ENCODE measurements around the gene MATCAP1. TPM values are rescaled to one million over a fixed set of nuclear protein-coding genes. Genes with fewer than 3 reads are reported as not detected.

Gene MATCAP1
- total and polyA plus RNA-seq, 2 of the 13 experiments (the other 11 are each of a cell fraction or from before 2014, with no cell fraction given) = 11.2 to 24.5 TPM

DNA sequence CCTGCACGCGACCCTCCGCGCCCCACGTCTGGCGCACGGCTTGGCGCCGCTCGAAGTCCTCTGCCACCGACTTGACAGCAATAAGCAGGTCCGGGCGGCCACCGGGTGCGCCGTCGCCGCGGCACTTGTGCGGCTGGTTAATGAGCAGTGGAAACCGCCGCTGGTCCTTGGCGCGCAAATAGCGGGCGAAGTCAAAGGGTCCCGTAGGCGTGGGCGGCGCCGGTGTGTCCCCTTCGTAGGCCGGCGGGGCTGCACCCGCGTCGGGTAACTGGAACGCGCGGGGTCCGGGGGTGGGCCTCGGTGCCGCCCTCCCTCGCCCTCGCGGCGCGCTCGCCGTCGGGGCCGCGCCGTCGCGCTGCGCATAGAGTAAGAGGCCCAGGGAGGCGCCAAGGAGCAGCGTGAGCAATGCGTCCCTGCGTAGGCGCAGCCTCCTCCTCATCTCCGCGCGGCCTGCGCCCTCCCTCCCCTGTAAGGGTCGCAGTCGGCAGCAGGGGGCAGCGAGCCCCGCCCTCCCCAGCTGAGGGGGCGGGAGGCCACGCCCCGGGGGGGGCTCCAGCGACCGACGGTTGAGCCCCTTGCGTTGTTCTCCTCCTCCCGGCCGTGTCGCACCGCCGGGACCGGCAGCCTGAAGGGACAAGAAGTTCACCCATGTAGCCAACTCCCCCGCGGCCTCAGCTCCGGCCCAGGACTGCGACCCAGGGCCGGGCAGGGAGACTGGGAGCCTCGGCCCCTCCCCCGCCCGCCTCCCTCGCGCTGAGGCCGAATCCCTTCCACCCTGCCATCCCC lies 33.5 kb downstream of the MATCAP1 start:
- ChIA-PET CTCF (ENCODE audit: low intra/inter-chr PET ratio, low total read pairs) (no interaction called here), POLR2A (interaction anchor here (0.5 to 4.1 kb wide), 15 partner anchors 9 to 245 kb away, joined by 3 to 31 read pairs (median 6); partner anchors contain the start of genes CBFB, FBXL8, NOL3 and PHAF1)
- DNase-seq (ENCODE audit: low spot score) = no peak
- H3K4me1 ChIP-seq (ENCODE audit: insufficient read depth, low read length) = peaks cover 18% of the 10 kb centered on the region
- intact Hi-C loops (cut with micrococcal nuclease; ENCODE audit: unreplicated experiment) = loop anchor here (10.0 kb wide), 1 partner anchor 255 kb away; no protein-coding TSS in a partner anchor
- no peaks in the 10 kb centered on the region for H3K9me3 ChIP-seq (ENCODE audit: low read length)
- H3K4me3 ChIP-seq (replicated peaks in 1 of 3; ENCODE audit: insufficient read depth in 1 of 3, low read depth in 2 of 3, low read length in 3 of 3) = peak overlapping the region; percentile 64 to 77 (median 73)
- H3K79me2 ChIP-seq (ENCODE audit: insufficient read depth, low read length) = no peaks in the 10 kb centered on the region
- FAIRE-seq = no peak
- H3K4me2 ChIP-seq (ENCODE audit: low read depth, low read length) = peak overlapping the region; percentile 96
- H3K9ac ChIP-seq (ENCODE audit: insufficient read depth, low read depth, low read length) = peak overlapping the region; percentile 63
- ATAC-seq = peak; percentile 28
- in situ Hi-C loops (cut with HindIII; ENCODE audit: extremely low pct_ligation_motif_present, low pct_unique_long_range_greater_than_20kb) = no loop called here
- H4K20me1 ChIP-seq (ENCODE audit: insufficient read depth, low read length) = peaks cover 9% of the 10 kb centered on the region; the same call in 1 of the 2 replicates
- H2AFZ ChIP-seq (ENCODE audit: low read length) = no peak overlapping the region
- BruUV-seq (replicated peaks) = no TSS peak
- 84% methylated on average over 71 of the region's 94 CpGs for WGBS (ENCODE audit: low lambda C conversion rate)
- H3K27ac ChIP-seq (ENCODE audit: extremely low read length, insufficient read depth, low read length) = peak overlapping the region; percentile 1
- no peaks in the 10 kb centered on the region; a peak in 1 of 5 replicates for H3K27me3 ChIP-seq (ENCODE audit: control insufficient read depth in 1 of 2, insufficient read depth in 2 of 2, low read length in 2 of 2)
- H3K36me3 ChIP-seq (replicated peaks in 1 of 2; ENCODE audit: control insufficient read depth in 1 of 2, insufficient read depth in 2 of 2, low read length in 2 of 2) = peaks cover 23 to 39% of the 10 kb centered on the region in 2 experiments
- TF ChIP-seq NFE2L2 (IDR thresholded peaks at IDR 0.05; ENCODE audit: low read length) (no peak), ZNF446 (CRISPR knock-in tag; IDR thresholded peaks at IDR 0.05) (peak; percentile 71; the same call in 1 of the 2 replicates), KLF9 (CRISPR knock-in tag; IDR thresholded peaks at IDR 0.05; ENCODE audit: low read depth) (no peak), ZNF343 (CRISPR knock-in tag; IDR thresholded peaks at IDR 0.05) (no peak), MTA1 (CRISPR knock-in tag; IDR thresholded peaks at IDR 0.05; ENCODE audit: borderline replicate concordance) (0 out of 2 replicates have a peak, but pooled peaks have one; percentile 18), ZZZ3 (CRISPR knock-in tag; IDR thresholded peaks at IDR 0.05; ENCODE audit: borderline replicate concordance) (no peak), ZNF33B (CRISPR knock-in tag; IDR thresholded peaks at IDR 0.05) (no peak), ZBTB38 (CRISPR knock-in tag; IDR thresholded peaks at IDR 0.05) (0 out of 2 replicates have a peak, but pooled peaks have one; percentile 3)
- TF ChIP-seq, protein P1, sequence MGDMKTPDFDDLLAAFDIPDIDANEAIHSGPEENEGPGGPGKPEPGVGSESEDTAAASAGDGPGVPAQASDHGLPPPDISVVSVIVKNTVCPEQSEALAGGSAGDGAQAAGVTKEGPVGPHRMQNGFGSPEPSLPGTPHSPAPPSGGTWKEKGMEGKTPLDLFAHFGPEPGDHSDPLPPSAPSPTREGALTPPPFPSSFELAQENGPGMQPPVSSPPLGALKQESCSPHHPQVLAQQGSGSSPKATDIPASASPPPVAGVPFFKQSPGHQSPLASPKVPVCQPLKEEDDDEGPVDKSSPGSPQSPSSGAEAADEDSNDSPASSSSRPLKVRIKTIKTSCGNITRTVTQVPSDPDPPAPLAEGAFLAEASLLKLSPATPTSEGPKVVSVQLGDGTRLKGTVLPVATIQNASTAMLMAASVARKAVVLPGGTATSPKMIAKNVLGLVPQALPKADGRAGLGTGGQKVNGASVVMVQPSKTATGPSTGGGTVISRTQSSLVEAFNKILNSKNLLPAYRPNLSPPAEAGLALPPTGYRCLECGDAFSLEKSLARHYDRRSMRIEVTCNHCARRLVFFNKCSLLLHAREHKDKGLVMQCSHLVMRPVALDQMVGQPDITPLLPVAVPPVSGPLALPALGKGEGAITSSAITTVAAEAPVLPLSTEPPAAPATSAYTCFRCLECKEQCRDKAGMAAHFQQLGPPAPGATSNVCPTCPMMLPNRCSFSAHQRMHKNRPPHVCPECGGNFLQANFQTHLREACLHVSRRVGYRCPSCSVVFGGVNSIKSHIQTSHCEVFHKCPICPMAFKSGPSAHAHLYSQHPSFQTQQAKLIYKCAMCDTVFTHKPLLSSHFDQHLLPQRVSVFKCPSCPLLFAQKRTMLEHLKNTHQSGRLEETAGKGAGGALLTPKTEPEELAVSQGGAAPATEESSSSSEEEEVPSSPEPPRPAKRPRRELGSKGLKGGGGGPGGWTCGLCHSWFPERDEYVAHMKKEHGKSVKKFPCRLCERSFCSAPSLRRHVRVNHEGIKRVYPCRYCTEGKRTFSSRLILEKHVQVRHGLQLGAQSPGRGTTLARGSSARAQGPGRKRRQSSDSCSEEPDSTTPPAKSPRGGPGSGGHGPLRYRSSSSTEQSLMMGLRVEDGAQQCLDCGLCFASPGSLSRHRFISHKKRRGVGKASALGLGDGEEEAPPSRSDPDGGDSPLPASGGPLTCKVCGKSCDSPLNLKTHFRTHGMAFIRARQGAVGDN (CRISPR knock-in tag; IDR thresholded peaks at IDR 0.05) = no peak
- TF ChIP-seq, protein P2, sequence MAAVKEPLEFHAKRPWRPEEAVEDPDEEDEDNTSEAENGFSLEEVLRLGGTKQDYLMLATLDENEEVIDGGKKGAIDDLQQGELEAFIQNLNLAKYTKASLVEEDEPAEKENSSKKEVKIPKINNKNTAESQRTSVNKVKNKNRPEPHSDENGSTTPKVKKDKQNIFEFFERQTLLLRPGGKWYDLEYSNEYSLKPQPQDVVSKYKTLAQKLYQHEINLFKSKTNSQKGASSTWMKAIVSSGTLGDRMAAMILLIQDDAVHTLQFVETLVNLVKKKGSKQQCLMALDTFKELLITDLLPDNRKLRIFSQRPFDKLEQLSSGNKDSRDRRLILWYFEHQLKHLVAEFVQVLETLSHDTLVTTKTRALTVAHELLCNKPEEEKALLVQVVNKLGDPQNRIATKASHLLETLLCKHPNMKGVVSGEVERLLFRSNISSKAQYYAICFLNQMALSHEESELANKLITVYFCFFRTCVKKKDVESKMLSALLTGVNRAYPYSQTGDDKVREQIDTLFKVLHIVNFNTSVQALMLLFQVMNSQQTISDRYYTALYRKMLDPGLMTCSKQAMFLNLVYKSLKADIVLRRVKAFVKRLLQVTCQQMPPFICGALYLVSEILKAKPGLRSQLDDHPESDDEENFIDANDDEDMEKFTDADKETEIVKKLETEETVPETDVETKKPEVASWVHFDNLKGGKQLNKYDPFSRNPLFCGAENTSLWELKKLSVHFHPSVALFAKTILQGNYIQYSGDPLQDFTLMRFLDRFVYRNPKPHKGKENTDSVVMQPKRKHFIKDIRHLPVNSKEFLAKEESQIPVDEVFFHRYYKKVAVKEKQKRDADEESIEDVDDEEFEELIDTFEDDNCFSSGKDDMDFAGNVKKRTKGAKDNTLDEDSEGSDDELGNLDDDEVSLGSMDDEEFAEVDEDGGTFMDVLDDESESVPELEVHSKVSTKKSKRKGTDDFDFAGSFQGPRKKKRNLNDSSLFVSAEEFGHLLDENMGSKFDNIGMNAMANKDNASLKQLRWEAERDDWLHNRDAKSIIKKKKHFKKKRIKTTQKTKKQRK (IDR thresholded peaks at IDR 0.05; ENCODE audit: low read length) = no peak
- TF ChIP-seq, protein P3, sequence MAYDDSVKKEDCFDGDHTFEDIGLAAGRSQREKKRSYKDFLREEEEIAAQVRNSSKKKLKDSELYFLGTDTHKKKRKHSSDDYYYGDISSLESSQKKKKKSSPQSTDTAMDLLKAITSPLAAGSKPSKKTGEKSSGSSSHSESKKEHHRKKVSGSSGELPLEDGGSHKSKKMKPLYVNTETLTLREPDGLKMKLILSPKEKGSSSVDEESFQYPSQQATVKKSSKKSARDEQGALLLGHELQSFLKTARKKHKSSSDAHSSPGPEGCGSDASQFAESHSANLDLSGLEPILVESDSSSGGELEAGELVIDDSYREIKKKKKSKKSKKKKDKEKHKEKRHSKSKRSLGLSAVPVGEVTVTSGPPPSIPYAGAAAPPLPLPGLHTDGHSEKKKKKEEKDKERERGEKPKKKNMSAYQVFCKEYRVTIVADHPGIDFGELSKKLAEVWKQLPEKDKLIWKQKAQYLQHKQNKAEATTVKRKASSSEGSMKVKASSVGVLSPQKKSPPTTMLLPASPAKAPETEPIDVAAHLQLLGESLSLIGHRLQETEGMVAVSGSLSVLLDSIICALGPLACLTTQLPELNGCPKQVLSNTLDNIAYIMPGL (CRISPR knock-in tag; IDR thresholded peaks at IDR 0.05; ENCODE audit: borderline replicate concordance in 1 of 2, low read depth in 1 of 2) = no peak
- TF ChIP-seq, protein P4, sequence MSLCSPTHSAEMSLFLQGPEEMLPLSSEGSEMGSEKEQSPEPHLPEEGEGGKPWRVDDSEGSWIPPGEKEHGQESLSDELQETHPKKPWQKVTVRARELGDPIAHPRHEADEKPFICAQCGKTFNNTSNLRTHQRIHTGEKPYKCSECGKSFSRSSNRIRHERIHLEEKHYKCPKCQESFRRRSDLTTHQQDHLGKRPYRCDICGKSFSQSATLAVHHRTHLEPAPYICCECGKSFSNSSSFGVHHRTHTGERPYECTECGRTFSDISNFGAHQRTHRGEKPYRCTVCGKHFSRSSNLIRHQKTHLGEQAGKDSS (CRISPR knock-in tag; IDR thresholded peaks at IDR 0.05; ENCODE audit: borderline replicate concordance, low read depth) = no peak

Measured in HepG2 (cell line).